ENCODE results near the gene LDB2.

- TF ChIP-seq CTCF (IDR thresholded peaks at IDR 0.05), result no peak
- no peak for TF ChIP-seq EZH2 (IDR thresholded peaks at IDR 0.05; ENCODE audit: borderline replicate concordance, insufficient read depth, low read depth, low read length, poor library complexity, severe bottlenecking)
Observed at GRCh38 chr4:16590797-16591196, 307.6 kb downstream of the LDB2 start.
